GM18526 (cell line): ENCODE results near the gene ITPKB.
A peak's percentile ranks its signal among the peaks of the same experiment; 100 is the strongest.

Source experiments
- POLR2A ChIP-seq: IDR thresholded peaks from 3 replicates; pipeline ENCODE4 v1.6.1; 2011; ENCODE audit not compliant: insufficient read length; ENCODE audit errors: extremely low read depth

The ITPKB gene

GRCh38 chr1:226722901-226723656 is 16.0 kb downstream of the ITPKB start:
- TF ChIP-seq POLR2A: no peak

DNA sequence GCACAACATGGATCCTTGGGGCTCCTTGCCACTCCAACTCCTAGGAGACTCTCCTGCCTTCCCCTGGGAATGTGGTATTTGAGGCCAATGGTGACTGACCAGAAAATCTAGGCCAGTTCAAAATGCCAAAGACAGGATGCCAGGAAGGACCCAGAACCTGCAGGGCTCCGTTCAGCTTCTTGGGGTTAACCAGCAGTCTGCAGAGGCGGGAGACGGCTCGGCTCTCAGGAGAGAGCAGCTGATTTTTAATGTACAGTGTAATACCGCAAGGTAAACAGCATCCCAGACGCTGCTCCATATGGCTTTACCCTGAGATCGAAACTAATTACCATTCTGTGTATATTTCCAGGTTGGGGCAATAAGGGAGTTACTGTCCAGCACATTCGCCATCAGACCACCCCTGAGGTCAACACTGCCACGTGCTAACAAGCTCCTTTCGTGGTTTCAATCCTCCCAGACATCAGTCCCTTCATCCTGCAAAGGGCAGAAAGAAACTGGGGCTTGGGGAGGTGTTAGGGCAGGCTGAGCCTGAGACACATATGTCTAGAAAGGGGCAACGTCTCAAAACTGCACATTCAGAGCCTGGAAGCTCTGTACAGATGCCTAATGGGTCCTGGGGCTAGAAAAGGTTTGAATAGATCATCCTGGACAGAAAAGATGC is 16.7 kb downstream of the ITPKB start:
- TF ChIP-seq POLR2A: no peak

- no peak for TF ChIP-seq POLR2A
Measured at GRCh38 chr1:226719596-226720387, 19.3 kb downstream of the ITPKB start.

GRCh38 chr1:226717256-226717909 is 21.7 kb downstream of the ITPKB start:
- TF ChIP-seq POLR2A: no peak

DNA sequence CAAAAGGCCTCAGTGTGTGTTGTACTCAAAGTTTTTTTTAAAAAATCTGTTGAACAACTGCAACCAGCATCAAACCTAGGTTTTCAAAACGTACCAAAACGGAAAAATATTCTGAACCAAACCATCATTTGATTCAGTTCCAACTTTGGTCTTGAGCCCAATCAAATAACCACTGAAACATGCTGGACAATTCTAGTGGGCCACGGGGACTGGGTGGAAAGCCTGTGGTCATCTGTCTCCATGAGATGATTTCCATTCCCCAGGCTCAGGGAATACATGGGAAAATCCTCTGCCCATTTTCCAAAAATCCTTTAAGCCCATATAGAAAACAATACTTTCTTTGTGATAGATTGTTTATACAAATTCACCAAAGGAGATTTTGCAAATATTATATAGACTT is 22.5 kb downstream of the ITPKB start:
- TF ChIP-seq POLR2A: no peak

DNA sequence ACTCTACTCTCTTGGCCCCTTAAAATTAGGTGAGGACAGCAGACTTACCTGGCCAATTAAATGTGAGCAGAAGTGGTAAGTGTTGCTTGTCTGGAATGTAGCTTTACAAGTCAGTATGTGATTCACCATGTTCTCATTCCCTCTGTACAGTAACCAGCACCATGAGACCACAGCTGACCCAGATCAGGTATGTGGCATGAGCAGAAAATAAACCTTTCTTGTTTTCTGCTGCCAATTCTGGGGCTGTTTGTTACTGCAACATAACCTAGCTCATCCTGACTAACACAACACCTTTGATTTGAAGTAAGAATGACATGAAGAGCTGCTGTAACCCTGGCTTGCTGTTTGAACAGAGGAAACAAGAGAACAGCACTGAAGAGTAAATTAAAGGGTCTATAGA is 24.9 kb downstream of the ITPKB start:
- TF ChIP-seq POLR2A: no peak

DNA sequence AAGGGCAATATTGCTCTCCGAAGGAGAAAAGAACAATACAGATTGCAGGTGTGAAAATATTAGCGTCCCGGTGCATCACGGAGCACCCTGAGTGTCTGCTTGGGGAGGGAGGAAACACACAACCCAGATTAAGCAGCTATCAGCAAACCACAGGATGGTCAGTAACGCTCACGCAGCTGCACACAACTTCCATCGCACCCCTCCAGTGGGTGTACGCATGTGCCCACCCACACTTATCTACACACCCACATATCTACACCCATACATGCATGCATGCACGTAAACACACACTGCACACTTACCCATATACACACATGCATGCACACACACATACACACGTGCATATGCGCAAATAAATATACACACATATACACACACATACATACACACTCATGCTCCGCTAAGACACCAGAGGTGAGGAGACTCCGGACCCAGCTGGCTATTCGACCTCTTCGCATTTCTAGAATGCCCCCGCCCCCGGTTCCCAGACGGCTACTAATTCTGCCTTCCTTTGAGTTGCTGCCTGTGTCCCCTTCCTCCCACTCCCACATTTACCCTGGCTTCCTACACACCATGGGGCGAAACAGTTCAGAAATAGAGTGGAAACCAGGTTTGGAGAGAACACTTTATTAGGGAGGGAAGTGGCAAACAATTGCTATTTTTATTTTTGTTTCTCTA is 26.2 kb downstream of the ITPKB start:
- TF ChIP-seq POLR2A: peak; percentile 8

GRCh38 chr1:226711976-226712741 is 26.9 kb downstream of the ITPKB start:
- TF ChIP-seq POLR2A: no peak

GRCh38 chr1:226710501-226710900 is 28.6 kb downstream of the ITPKB start:
- TF ChIP-seq POLR2A: no peak

- no peak for TF ChIP-seq POLR2A
Measured at GRCh38 chr1:226709953-226710352, 29.1 kb downstream of the ITPKB start.

- TF ChIP-seq POLR2A: no peak
Measured at GRCh38 chr1:226708967-226709396, 30.1 kb downstream of the ITPKB start.

- no peak for TF ChIP-seq POLR2A
Measured at GRCh38 chr1:226708342-226708780, 30.7 kb downstream of the ITPKB start.

GRCh38 chr1:226706684-226707083 is 32.4 kb downstream of the ITPKB start:
- TF ChIP-seq POLR2A: no peak
